Endothelial cell of umbilical vein (primary cell): ENCODE results near the gene MTX1. TPM values are rescaled to one million over a fixed set of nuclear protein-coding genes. Genes with fewer than 3 reads are reported as not detected.
A peak's percentile ranks its signal among the peaks of the same experiment; 100 is the strongest.

Source experiments
- BruUV-seq: library from RNA; stranded (reverse); fragments of 400-500 nt; replicated peaks from 2 replicates; lab custom pipeline; 2021; lab: Mats Ljungman, UMichigan
- CTCF ChIA-PET: fragments of 300-600, 350-600 bp; sonication (Branson Sonifier 250); formaldehyde crosslinking; loops from one replicate; lab custom pipeline; 2021; ENCODE audit warnings: antibody characterized with exemption, inconsistent platforms; lab: Charles Lee
- POLR2A ChIA-PET: fragments of 300-600, 350-600 bp; sonication (Branson Sonifier 250); formaldehyde crosslinking; loops from one replicate; lab custom pipeline; 2021; ENCODE audit warnings: antibody characterized with exemption, inconsistent platforms; lab: Charles Lee
- DNase-seq: peaks from one replicate; pipeline ENCODE4 v3.0.0-alpha.2; 2011; ENCODE audit warnings: low read depth, low spot score
- FAIRE-seq: peaks from 2 replicates; lab custom pipeline; 2011; peaks lifted over from hg19 to GRCh38; lab: Jason Lieb, UNC
- H2AFZ ChIP-seq: 2 replicates; pipeline ENCODE4 v1.6.0; 2012; ENCODE audit warnings: low read depth, low read length, control low read depth, inconsistent platforms
- H3K27ac ChIP-seq: 2 replicates; pipeline ENCODE4 v1.5.1; 2011; ENCODE audit warnings: low read depth, mild to moderate bottlenecking, control low read depth, low read length, moderate library complexity; ENCODE audit not compliant: insufficient read depth
- H3K27me3 ChIP-seq, 2 experiments: 2 replicates each; pipeline versions ENCODE4 v1.6.0 to v1.6.1; 2011; ENCODE audit warnings: low read length in 2 of 2, mixed read lengths in 1 of 2; ENCODE audit not compliant: control insufficient read depth in 2 of 2, insufficient read depth in 2 of 2
- H3K36me3 ChIP-seq, 2 experiments: 2 replicates in 1 of 2; 3 replicates in 1 of 2; pipeline ENCODE4 v1.5.1; 2011; ENCODE audit warnings: low read length in 2 of 2, mild to moderate bottlenecking in 1 of 2, moderate library complexity in 1 of 2; ENCODE audit not compliant: control insufficient read depth in 2 of 2, insufficient read depth in 2 of 2; ENCODE audit errors: extremely low read depth in 1 of 2
- H3K4me1 ChIP-seq: 3 replicates; pipeline ENCODE4 v1.5.1; 2011; ENCODE audit warnings: mild to moderate bottlenecking, low read length; ENCODE audit not compliant: control insufficient read depth, insufficient read depth; ENCODE audit errors: extremely low read depth
- H3K4me2 ChIP-seq: 2 replicates; pipeline ENCODE4 v1.6.1; 2011; ENCODE audit warnings: low read length, control low read depth, mixed read lengths; ENCODE audit not compliant: insufficient read depth
- H3K4me3 ChIP-seq, 3 experiments: fragments of 200-600 bp in 1 of 3; sonication (generic), shearing (Covaris generic) in 1 of 3; replicated peaks in 1 of 3; 2 replicates each; pipeline ENCODE4 v1.5.1; 2011 to 2016; ENCODE audit warnings: control low read depth in 3 of 3, low read length in 3 of 3, mild to moderate bottlenecking in 2 of 3, inconsistent platforms in 1 of 3, low read depth in 1 of 3, moderate library complexity in 1 of 3; ENCODE audit not compliant: insufficient read depth in 1 of 3
- H3K79me2 ChIP-seq: 2 replicates; pipeline ENCODE4 v1.6.0; 2012; ENCODE audit warnings: low read length, inconsistent platforms; ENCODE audit not compliant: control insufficient read depth, insufficient read depth
- H3K9ac ChIP-seq: replicated peaks from 2 replicates; pipeline ENCODE3; 2011; ENCODE audit warnings: low read length, control low read depth; ENCODE audit not compliant: insufficient read depth; ENCODE audit errors: extremely low read depth
- H3K9me1 ChIP-seq: replicated peaks from 3 replicates; pipeline ENCODE4 v1.6.0; 2011; ENCODE audit warnings: mild to moderate bottlenecking, low read length; ENCODE audit not compliant: control insufficient read depth, insufficient read depth; ENCODE audit errors: extremely low read depth
- H3K9me3 ChIP-seq: replicated peaks from 2 replicates; pipeline ENCODE4 v1.5.1; 2012; ENCODE audit warnings: low read length, inconsistent platforms; ENCODE audit not compliant: control insufficient read depth, insufficient read depth
- H4K20me1 ChIP-seq: replicated peaks from 2 replicates; pipeline ENCODE3; 2011; ENCODE audit warnings: mild to moderate bottlenecking, low read length; ENCODE audit not compliant: control insufficient read depth, insufficient read depth; ENCODE audit errors: extremely low read depth
- CTCF ChIP-seq, 2 donors: IDR thresholded peaks; 1 replicate in 1 of 2; 2 replicates in 1 of 2; pipeline ENCODE4 v1.5.1; 2011; ENCODE audit warnings: low read length in 2 of 2, mild to moderate bottlenecking in 2 of 2, moderate library complexity in 2 of 2, control low read depth in 1 of 2, inconsistent platforms in 1 of 2, low read depth in 1 of 2; ENCODE audit not compliant: insufficient read depth in 1 of 2; ENCODE audit errors: extremely low read depth in 1 of 2
- EZH2 ChIP-seq: IDR thresholded peaks from 2 replicates; pipeline ENCODE4 v1.6.1; 2012; ENCODE audit warnings: borderline replicate concordance, low read depth, mild to moderate bottlenecking, moderate library complexity, low read length, inconsistent platforms; ENCODE audit not compliant: severe bottlenecking
- FOS ChIP-seq: IDR thresholded peaks from 2 replicates; pipeline ENCODE4 v1.6.1; 2011; ENCODE audit warnings: mild to moderate bottlenecking, low read length, moderate library complexity, borderline replicate concordance; ENCODE audit not compliant: insufficient read depth
- GATA2 ChIP-seq: IDR thresholded peaks from 2 replicates; pipeline ENCODE4 v1.7.0; 2011; ENCODE audit warnings: low read depth, mild to moderate bottlenecking, moderate library complexity, mixed read lengths, low read length; ENCODE audit not compliant: insufficient read length, insufficient read depth
- JUN ChIP-seq: IDR thresholded peaks from 2 replicates; pipeline ENCODE4 v1.6.1; 2011; ENCODE audit warnings: borderline replicate concordance, low read depth; ENCODE audit not compliant: insufficient read length, insufficient read depth
- MAX ChIP-seq: IDR thresholded peaks from 2 replicates; pipeline ENCODE4 v1.6.1; 2011; ENCODE audit not compliant: insufficient read depth, insufficient read length
- MYC ChIP-seq: IDR thresholded peaks from one replicate; pipeline ENCODE4 v1.6.1; 2011; ENCODE audit warnings: mild to moderate bottlenecking, low read depth, low read length
- POLR2A ChIP-seq: IDR thresholded peaks from 2 replicates; pipeline ENCODE4 v1.6.1; 2012; ENCODE audit warnings: low read depth, mild to moderate bottlenecking, control low read depth, low read length
- dilution Hi-C: fragments of 300-500 bp; cut with MboI; formaldehyde crosslinking; loops from one replicate; pipeline ENCODE4 v1.15.0; 2019; ENCODE audit warnings: low sequenced_read_pairs; ENCODE audit not compliant: extremely low pct_ligation_motif_present
- intact Hi-C: fragments of 100-400 bp; cut with micrococcal nuclease; formaldehyde crosslinking; loops from one replicate; pipeline ENCODE4 v1.10.0; 2022
- polyA plus RNA-seq, 4 experiments: library from polyadenylated mRNA; depleted of rRNA in 3 of 4; stranded (reverse) in 3 of 4; unstranded in 1 of 4; fragments of >200 nt; gene quantifications; 2 replicates each; pipeline versions ENCODE4 v1.2.1 to v1.2.3, GENCODE V29; 2011 to 2012; ENCODE audit warnings: missing spikeins in 1 of 4
- total RNA-seq: library from RNA; stranded (reverse); gene quantifications from 2 replicates; pipeline ENCODE4 v1.2.3, GENCODE V29; 2021

The MTX1 gene
- total and polyA plus RNA-seq, 2 donors (not counting 3 experiments of a cell fraction or from before 2014, with no cell fraction given): 53.0 to 109 TPM

- Histone ChIP-seq H3K4me3 (no peak overlapping the region), H3K9me1 (no peaks in the 10 kb centered on the region), H3K79me2 (no peaks in the 10 kb centered on the region), H4K20me1 (no peaks in the 10 kb centered on the region), H3K27ac (no peak overlapping the region), H3K4me2 (no peak overlapping the region), H3K9me3 (no peaks in the 10 kb centered on the region), H2AFZ (no peak overlapping the region), H3K27me3 (no peaks in the 10 kb centered on the region), H3K36me3 (peaks cover 0 to 1% of the 10 kb centered on the region in 2 experiments), H3K4me1 (peaks cover 13% of the 10 kb centered on the region), H3K9ac (no peak overlapping the region)
- DNase-seq (no peak), FAIRE-seq (no peak)
- intact Hi-C loops (loop anchor here (2.0 to 5.0 kb wide), 4 partner anchors 15 to 115 kb away; partner anchors contain the start of genes FDPS and MTX1), dilution Hi-C loops (no loop called here)
- BruUV-seq: no TSS peak
- no peak for TF ChIP-seq CTCF (IDR thresholded peaks at IDR 0.05; ENCODE audit: extremely low read depth in 1 of 2, insufficient read depth in 1 of 2, low read depth in 1 of 2, low read length in 2 of 2)
- ChIA-PET POLR2A (interaction anchor here (0.6 kb wide), 2 partner anchors 10 to 141 kb away, joined by 3 read pairs; partner anchors contain the start of gene ADAM15), CTCF (interaction anchor here (0.9 to 3.5 kb wide), 3 partner anchors 11 to 17 kb away, joined by 3 to 88 read pairs (median 31); partner anchors contain the start of genes KRTCAP2 and TRIM46)
Measured at GRCh38 chr1:155191904-155192303, 16.6 kb upstream of the MTX1 start.

GRCh38 chr1:155192346-155193274 is 15.9 kb upstream of the MTX1 start:
- Histone ChIP-seq H3K36me3 (peaks cover 0 to 1% of the 10 kb centered on the region in 2 experiments), H3K4me1 (peaks cover 13% of the 10 kb centered on the region), H3K27me3 (no peaks in the 10 kb centered on the region), H3K27ac (peak overlapping the region; percentile 1), H3K79me2 (no peaks in the 10 kb centered on the region), H3K4me3 (no peak overlapping the region), H3K4me2 (peak overlapping the region; percentile 78), H2AFZ (peak overlapping the region; percentile 91), H3K9ac (peak overlapping the region; percentile 18), H3K9me3 (no peaks in the 10 kb centered on the region), H4K20me1 (no peaks in the 10 kb centered on the region), H3K9me1 (no peaks in the 10 kb centered on the region)
- dilution Hi-C loops: no loop called here
- TF ChIP-seq POLR2A: no peak
- no peak for TF ChIP-seq FOS
- no peak for TF ChIP-seq CTCF (IDR thresholded peaks at IDR 0.05; ENCODE audit: extremely low read depth in 1 of 2, insufficient read depth in 1 of 2, low read depth in 1 of 2, low read length in 2 of 2)
- TF ChIP-seq JUN: no peak
- TF ChIP-seq MAX: no peak
- TF ChIP-seq EZH2: no peak
- TF ChIP-seq GATA2: no peak
- TF ChIP-seq MYC: no peak
- ChIA-PET POLR2A (interaction anchor here (0.6 to 2.3 kb wide), 3 partner anchors 20 to 142 kb away, joined by 3 to 8 read pairs (median 3); partner anchors contain the start of genes ADAM15 and KRTCAP2), CTCF (interaction anchor here (0.6 to 3.7 kb wide), 20 partner anchors 8 to 456 kb away, joined by 3 to 88 read pairs (median 5); partner anchors contain the start of genes ADAM15, CLK2, EFNA1 and FDPS)
- intact Hi-C loops: loop anchor here (2.0 to 5.0 kb wide), 4 partner anchors 16 to 115 kb away; partner anchors contain the start of genes FDPS and MTX1
- no TSS peak for BruUV-seq
- no peak for DNase-seq
- FAIRE-seq: no peak
